ENCODE measurements around the gene KRTAP6-1.

KRTAP6-1 gene

GRCh38 chr21:30582870-30583269, 30.9 kb downstream of the KRTAP6-1 start:
- Histone ChIP-seq H4K20me1 (ENCODE audit: insufficient read depth, low read length) (no peaks in the 10 kb centered on the region), H3K27ac (ENCODE audit: low read length) (no peak overlapping the region), H3K27me3 (ENCODE audit: low read depth, low read length) (no peaks in the 10 kb centered on the region), H3K4me2 (ENCODE audit: low read length) (no peak overlapping the region), H3K9ac (ENCODE audit: low read length) (no peak overlapping the region), H3K79me2 (ENCODE audit: low read length) (no peaks in the 10 kb centered on the region), H3K4me3 (ENCODE audit: low read length) (no peak overlapping the region), H3K36me3 (replicated peaks; ENCODE audit: low read depth, low read length) (no peaks in the 10 kb centered on the region), H2AFZ (ENCODE audit: low read depth, low read length) (no peak overlapping the region), H3K9me3 (ENCODE audit: insufficient read depth, low read length) (no peaks in the 10 kb centered on the region), H3K4me1 (ENCODE audit: low read length) (no peaks in the 10 kb centered on the region)
- TF ChIP-seq EZH2phosphoT487 (IDR thresholded peaks at IDR 0.05; ENCODE audit: low read depth), result no peak
- no peak for TF ChIP-seq CTCF (IDR thresholded peaks at IDR 0.05; ENCODE audit: low read depth, low read length)

- no peaks in the 10 kb centered on the region for H3K27me3 ChIP-seq (ENCODE audit: low read depth, low read length)
- no peaks in the 10 kb centered on the region for H3K79me2 ChIP-seq (ENCODE audit: low read length)
- TF ChIP-seq EZH2phosphoT487 (IDR thresholded peaks at IDR 0.05; ENCODE audit: low read depth) (no peak), CTCF (IDR thresholded peaks at IDR 0.05; ENCODE audit: low read depth, low read length) (no peak)
Observed at GRCh38 chr21:30580132-30580531, 33.6 kb downstream of the KRTAP6-1 start.

GRCh38 chr21:30579346-30579745, 34.4 kb downstream of the KRTAP6-1 start:
- Histone ChIP-seq H3K9me3 (ENCODE audit: insufficient read depth, low read length) (no peaks in the 10 kb centered on the region), H3K27ac (ENCODE audit: low read length) (no peak overlapping the region), H4K20me1 (ENCODE audit: insufficient read depth, low read length) (no peaks in the 10 kb centered on the region), H3K36me3 (replicated peaks; ENCODE audit: low read depth, low read length) (no peaks in the 10 kb centered on the region), H3K4me3 (ENCODE audit: low read length) (no peak overlapping the region), H3K79me2 (ENCODE audit: low read length) (no peaks in the 10 kb centered on the region), H3K4me2 (ENCODE audit: low read length) (no peak overlapping the region), H3K27me3 (ENCODE audit: low read depth, low read length) (no peaks in the 10 kb centered on the region), H3K4me1 (ENCODE audit: low read length) (no peaks in the 10 kb centered on the region), H2AFZ (ENCODE audit: low read depth, low read length) (no peak overlapping the region), H3K9ac (ENCODE audit: low read length) (no peak overlapping the region)
- no peak for TF ChIP-seq EZH2phosphoT487 (IDR thresholded peaks at IDR 0.05; ENCODE audit: low read depth)
- TF ChIP-seq CTCF (IDR thresholded peaks at IDR 0.05; ENCODE audit: low read depth, low read length), result no peak

More at GRCh38 chr21:30580132-30580531, 33.6 kb downstream of the KRTAP6-1 start:
- H3K4me3 ChIP-seq (ENCODE audit: low read length), result no peak overlapping the region
- H2AFZ ChIP-seq (ENCODE audit: low read depth, low read length), result no peak overlapping the region
- no peaks in the 10 kb centered on the region for H4K20me1 ChIP-seq (ENCODE audit: insufficient read depth, low read length)
- no peaks in the 10 kb centered on the region for H3K36me3 ChIP-seq (replicated peaks; ENCODE audit: low read depth, low read length)
- H3K9ac ChIP-seq (ENCODE audit: low read length), result no peak overlapping the region
- H3K9me3 ChIP-seq (ENCODE audit: insufficient read depth, low read length), result no peaks in the 10 kb centered on the region
- H3K4me2 ChIP-seq (ENCODE audit: low read length), result no peak overlapping the region
- H3K27ac ChIP-seq (ENCODE audit: low read length), result no peak overlapping the region
- no peaks in the 10 kb centered on the region for H3K4me1 ChIP-seq (ENCODE audit: low read length)

GRCh38 chr21:30577766-30578165, 36.0 kb downstream of the KRTAP6-1 start:
- no peaks in the 10 kb centered on the region for H3K36me3 ChIP-seq (replicated peaks; ENCODE audit: low read depth, low read length)
- H2AFZ ChIP-seq (ENCODE audit: low read depth, low read length), result no peak overlapping the region
- H3K9ac ChIP-seq (ENCODE audit: low read length), result no peak overlapping the region
- no peaks in the 10 kb centered on the region for H3K4me1 ChIP-seq (ENCODE audit: low read length)
- no peaks in the 10 kb centered on the region for H3K9me3 ChIP-seq (ENCODE audit: insufficient read depth, low read length)
- no peak overlapping the region for H3K4me2 ChIP-seq (ENCODE audit: low read length)
- H3K27me3 ChIP-seq (ENCODE audit: low read depth, low read length), result no peaks in the 10 kb centered on the region
- no peak for TF ChIP-seq CTCF (IDR thresholded peaks at IDR 0.05; ENCODE audit: low read depth, low read length)
- TF ChIP-seq EZH2phosphoT487 (IDR thresholded peaks at IDR 0.05; ENCODE audit: low read depth), result no peak
- H4K20me1 ChIP-seq (ENCODE audit: insufficient read depth, low read length), result no peaks in the 10 kb centered on the region
- H3K79me2 ChIP-seq (ENCODE audit: low read length), result no peaks in the 10 kb centered on the region
- no peak overlapping the region for H3K27ac ChIP-seq (ENCODE audit: low read length)
- no peak overlapping the region for H3K4me3 ChIP-seq (ENCODE audit: low read length)
